Neural cell (in vitro differentiated cells): ENCODE data around the gene OR4D1.

Experiments used
- CTCF ChIP-seq: fragments of 450-650 bp; IDR thresholded peaks from 2 replicates; pipeline ENCODE4 v1.5.1; 2014; ENCODE audit warnings: antibody characterized with exemption, mild to moderate bottlenecking, moderate library complexity; ENCODE audit not compliant: poor library complexity, severe bottlenecking
- EP300 ChIP-seq: fragments of 450-650 bp; conservative IDR thresholded peaks from 2 replicates; pipeline ENCODE4 v1.6.1; 2014; ENCODE audit warnings: antibody characterized with exemption, mild to moderate bottlenecking, moderate library complexity; ENCODE audit not compliant: poor library complexity, severe bottlenecking
- EZH2 ChIP-seq: fragments of 200-600, 300-800 bp; shearing (Covaris generic), sonication (generic); IDR thresholded peaks from 2 replicates; pipeline ENCODE4 v1.6.1; 2014; ENCODE audit warnings: antibody characterized with exemption, low read length, borderline replicate concordance, mild to moderate bottlenecking; ENCODE audit not compliant: insufficient read depth, poor library complexity, severe bottlenecking
- POLR2AphosphoS5 ChIP-seq: IDR thresholded peaks from 2 replicates; pipeline ENCODE4 v1.6.1; 2012
- RAD21 ChIP-seq: fragments of 450-650 bp; conservative IDR thresholded peaks from 2 replicates; pipeline ENCODE4 v1.6.1; 2014; ENCODE audit warnings: antibody characterized with exemption, mild to moderate bottlenecking, moderate library complexity
- REST ChIP-seq: IDR thresholded peaks from 2 replicates; pipeline ENCODE4 v1.6.1; 2012; ENCODE audit warnings: borderline replicate concordance
- SMC3 ChIP-seq: fragments of 450-650 bp; conservative IDR thresholded peaks from 2 replicates; pipeline ENCODE4 v1.6.1; 2014; ENCODE audit warnings: antibody characterized with exemption, mild to moderate bottlenecking, moderate library complexity; ENCODE audit not compliant: poor library complexity
- TAF1 ChIP-seq: IDR thresholded peaks from 2 replicates; pipeline ENCODE4 v1.6.1; 2012; ENCODE audit warnings: low read depth

- TF ChIP-seq CTCF (no peak), SMC3 (no peak), EZH2 (no peak), REST (no peak), POLR2AphosphoS5 (no peak), EP300 (no peak), TAF1 (no peak), RAD21 (no peak)
Measured at GRCh38 chr17:58207451-58207850, 59.3 kb downstream of the OR4D1 start.
